Fibroblast of lung (primary cell): ENCODE data around the gene QPCTL. TPM values are rescaled to one million over a fixed set of nuclear protein-coding genes. Genes with fewer than 3 reads are reported as not detected.

Experiments used
- DNase-seq, 2 donors: peaks; one replicate each; pipeline versions ENCODE4 v3.0.0 to v3.0.0-alpha.2; 2010; ENCODE audit warnings: low read depth in 2 of 2
- H2AFZ ChIP-seq: 2 replicates; pipeline ENCODE4 v1.5.1; 2012; ENCODE audit warnings: low read length, control low read depth, inconsistent platforms
- H3K27ac ChIP-seq: 2 replicates; pipeline ENCODE4 v1.5.1; 2011; ENCODE audit warnings: low read length, control low read depth; ENCODE audit not compliant: insufficient read depth
- H3K27me3 ChIP-seq: 2 replicates; pipeline ENCODE4 v1.5.1; 2011; ENCODE audit warnings: mild to moderate bottlenecking, low read length; ENCODE audit not compliant: control insufficient read depth, insufficient read depth
- H3K36me3 ChIP-seq: 2 replicates; pipeline ENCODE4 v1.5.1; 2011; ENCODE audit warnings: low read length; ENCODE audit not compliant: control insufficient read depth, insufficient read depth
- H3K4me1 ChIP-seq: 2 replicates; pipeline ENCODE4 v1.5.1; 2011; ENCODE audit warnings: low read length; ENCODE audit not compliant: control insufficient read depth, insufficient read depth; ENCODE audit errors: extremely low read depth
- H3K4me2 ChIP-seq: 2 replicates; pipeline ENCODE4 v1.5.1; 2011; ENCODE audit warnings: low read length, control low read depth; ENCODE audit not compliant: insufficient read depth; ENCODE audit errors: extremely low read depth
- H3K4me3 ChIP-seq, 4 experiments: fragments of 200-600 bp in 1 of 4; sonication (generic) in 1 of 4; replicated peaks in 1 of 4; 2 replicates each; pipeline ENCODE4 v1.5.1; 2011 to 2016; ENCODE audit warnings: low read length in 4 of 4, low read depth in 3 of 4, mild to moderate bottlenecking in 3 of 4, control low read depth in 2 of 4, inconsistent platforms in 1 of 4, mixed read lengths in 1 of 4; ENCODE audit not compliant: insufficient read depth in 1 of 4; ENCODE audit errors: control extremely low read depth in 1 of 4
- H3K79me2 ChIP-seq: 2 replicates; pipeline ENCODE4 v1.5.1; 2012; ENCODE audit warnings: mild to moderate bottlenecking, low read length, inconsistent platforms; ENCODE audit not compliant: control insufficient read depth, insufficient read depth
- H3K9ac ChIP-seq: 2 replicates; pipeline ENCODE4 v1.5.1; 2011; ENCODE audit warnings: mild to moderate bottlenecking, low read length, control low read depth; ENCODE audit not compliant: insufficient read depth
- H3K9me3 ChIP-seq: 2 replicates; pipeline ENCODE4 v1.5.1; 2012; ENCODE audit warnings: low read depth, low read length; ENCODE audit not compliant: control insufficient read depth, insufficient read depth
- H4K20me1 ChIP-seq: 2 replicates; pipeline ENCODE4 v1.5.1; 2011; ENCODE audit warnings: low read length; ENCODE audit not compliant: control insufficient read depth, insufficient read depth; ENCODE audit errors: extremely low read depth
- CTCF ChIP-seq, 2 donors: IDR thresholded peaks in 1 of 2; conservative IDR thresholded peaks in 1 of 2; 1 replicate in 1 of 2; 2 replicates in 1 of 2; pipeline ENCODE4 v1.5.1; 2011 to 2012; ENCODE audit warnings: low read length in 2 of 2, control low read depth in 1 of 2, inconsistent platforms in 1 of 2, low read depth in 1 of 2, mild to moderate bottlenecking in 1 of 2
- EZH2 ChIP-seq: IDR thresholded peaks from 2 replicates; pipeline ENCODE4 v1.5.1; 2012; ENCODE audit warnings: low read length, control low read depth, mild to moderate bottlenecking; ENCODE audit errors: missing control alignments
- polyA plus RNA-seq, 2 donors: library from polyadenylated mRNA; depleted of rRNA in 1 of 2; stranded (reverse) in 1 of 2; unstranded in 1 of 2; fragments of >200 nt; gene quantifications; 2 replicates each; pipeline ENCODE4 v1.2.1, GENCODE V29; 2011 to 2012; ENCODE audit warnings: missing spikeins in 1 of 2
- total RNA-seq: library from RNA; depleted of rRNA; stranded (reverse); fragments of >200 nt; gene quantifications from 2 replicates; pipeline ENCODE4 v1.2.1, GENCODE V29; 2014

Gene QPCTL
- total and polyA plus RNA-seq, 2 donors (not counting 1 experiment from before 2014, with no cell fraction given), result 5.8 to 9.4 TPM

GRCh38 chr19:45729800-45730290 lies 37.4 kb downstream of the QPCTL start:
- DNase-seq, result no peak
- Histone ChIP-seq H3K9me3 (no peaks in the 10 kb centered on the region), H3K4me2 (peak overlapping the region; percentile 79), H3K36me3 (no peaks in the 10 kb centered on the region), H3K27ac (peak overlapping the region; percentile 56), H3K9ac (peak overlapping the region; percentile 76), H4K20me1 (no peaks in the 10 kb centered on the region), H3K27me3 (no peaks in the 10 kb centered on the region), H3K4me1 (no peaks in the 10 kb centered on the region), H2AFZ (no peak overlapping the region), H3K4me3 (peak overlapping the region; percentile 79 to 94 (median 86)), H3K79me2 (peaks cover 23% of the 10 kb centered on the region)
- TF ChIP-seq CTCF (conservative IDR thresholded peaks at IDR 0.05 in 1 of 2, IDR thresholded peaks at IDR 0.05 in 1 of 2; ENCODE audit: low read depth in 1 of 2, low read length in 2 of 2) (no peak), EZH2 (no peak)

- no peaks in the 10 kb centered on the region for H3K9me3 ChIP-seq
- H3K4me1 ChIP-seq, result no peaks in the 10 kb centered on the region
- DNase-seq, result peak; percentile 98 to 99
- peak within 1 kb of the TSS; percentile 56 for H3K27ac ChIP-seq
- peak within 1 kb of the TSS; percentile 79 to 94 (median 86) for H3K4me3 ChIP-seq
- peak within 1 kb of the TSS; percentile 76 for H3K9ac ChIP-seq
- peak within 1 kb of the TSS; percentile 79 for H3K4me2 ChIP-seq
- H2AFZ ChIP-seq, result peak within 1 kb of the TSS; percentile 73
- H4K20me1 ChIP-seq, result no peaks in the 10 kb centered on the region
- no peaks in the 10 kb centered on the region for H3K27me3 ChIP-seq
- no peaks in the 10 kb centered on the region for H3K36me3 ChIP-seq
- peak; percentile 9 to 25 for TF ChIP-seq CTCF (conservative IDR thresholded peaks at IDR 0.05 in 1 of 2, IDR thresholded peaks at IDR 0.05 in 1 of 2; ENCODE audit: low read depth in 1 of 2, low read length in 2 of 2)
- no peak for TF ChIP-seq EZH2
- peaks cover 23% of the 10 kb centered on the region for H3K79me2 ChIP-seq
Measured at GRCh38 chr19:45730368-45731288, 38.2 kb downstream of the QPCTL start, which contains the start of gene FBXO46. Gene FBXO46 (minus strand): TSS chr19:45730896. CDS start chr19:45713495, 17,401 bp downstream.

- H3K27me3 ChIP-seq, result no peaks in the 10 kb centered on the region
- H3K4me1 ChIP-seq, result no peaks in the 10 kb centered on the region
- TF ChIP-seq CTCF (conservative IDR thresholded peaks at IDR 0.05 in 1 of 2, IDR thresholded peaks at IDR 0.05 in 1 of 2; ENCODE audit: low read depth in 1 of 2, low read length in 2 of 2) (no peak), EZH2 (no peak)
Measured at GRCh38 chr19:45733160-45733810, 40.8 kb downstream of the QPCTL start, which contains the start of gene MEIOSIN. Gene MEIOSIN (plus strand): TSS chr19:45733439. CDS start chr19:45735377, 1,938 bp downstream.

More at GRCh38 chr19:45733160-45733810, 40.8 kb downstream of the QPCTL start, which contains the start of gene MEIOSIN:
- Histone ChIP-seq H3K4me3 (no peak within 1 kb of the TSS), H3K27ac (no peak within 1 kb of the TSS), H3K4me2 (no peak within 1 kb of the TSS), H3K79me2 (peaks cover 15% of the 10 kb centered on the region), H3K9ac (no peak within 1 kb of the TSS), H3K9me3 (no peaks in the 10 kb centered on the region), H4K20me1 (no peaks in the 10 kb centered on the region), H3K36me3 (no peaks in the 10 kb centered on the region), H2AFZ (no peak within 1 kb of the TSS)
- no peak for DNase-seq
